GM04504 (cell line): Measurements from ENCODE around the gene DKK3.

ENCODE experiments used
- DNase-seq: peaks from one replicate; pipeline ENCODE4 v3.0.0-alpha.2; 2012; ENCODE audit warnings: low read depth

DKK3 gene

GRCh38 chr11:11966826-11967668 lies 41.4 kb downstream of the DKK3 start:
- DNase-seq: no peak

- DNase-seq: no peak
Measured at GRCh38 chr11:11966354-11966741, 42.1 kb downstream of the DKK3 start.

GRCh38 chr11:11965656-11966353 lies 42.6 kb downstream of the DKK3 start:
- no peak for DNase-seq

- DNase-seq: no peak
Measured at GRCh38 chr11:11965192-11965591, 43.2 kb downstream of the DKK3 start.

- DNase-seq: no peak
Measured at GRCh38 chr11:11964774-11965150, 43.7 kb downstream of the DKK3 start.

GRCh38 chr11:11963842-11964773 lies 44.3 kb downstream of the DKK3 start:
- no peak for DNase-seq

- DNase-seq: no peak
Measured at GRCh38 chr11:11963067-11963466, 45.4 kb downstream of the DKK3 start.

GRCh38 chr11:11961399-11962028 lies 46.9 kb downstream of the DKK3 start:
- no peak for DNase-seq

GRCh38 chr11:11960687-11961086 lies 47.7 kb downstream of the DKK3 start:
- DNase-seq: no peak

- no peak for DNase-seq
Measured at GRCh38 chr11:11959601-11960000, 48.8 kb downstream of the DKK3 start.

GRCh38 chr11:11958403-11959231 lies 49.8 kb downstream of the DKK3 start:
- DNase-seq: no peak

- DNase-seq: no peak
Measured at GRCh38 chr11:11956006-11956405, 52.4 kb downstream of the DKK3 start.

GRCh38 chr11:11952036-11952435 lies 56.4 kb downstream of the DKK3 start:
- no peak for DNase-seq

- no peak for DNase-seq
Measured at GRCh38 chr11:11949482-11949881, 58.9 kb downstream of the DKK3 start.

- DNase-seq: no peak
Measured at GRCh38 chr11:11948242-11948947, 60.0 kb downstream of the DKK3 start.

- no peak for DNase-seq
Measured at GRCh38 chr11:11947825-11948224, 60.6 kb downstream of the DKK3 start.

GRCh38 chr11:11946878-11947277 lies 61.5 kb downstream of the DKK3 start:
- no peak for DNase-seq

- peak; percentile 50 for DNase-seq
Measured at GRCh38 chr11:11946180-11946579, 62.2 kb downstream of the DKK3 start.

- DNase-seq: no peak
Measured at GRCh38 chr11:11944444-11944843, 64.0 kb downstream of the DKK3 start.

- DNase-seq: no peak
Measured at GRCh38 chr11:11942668-11943067, 65.8 kb downstream of the DKK3 start.
